ENCODE results near the gene SLC38A10.
A peak's percentile ranks its signal among the peaks of the same experiment; 100 is the strongest.
"Not testable (repeated sequence)": the region's sequence is repeated elsewhere in the genome, so short reads cannot be mapped to it uniquely, and the experiment has no call there.

The SLC38A10 gene

DNA sequence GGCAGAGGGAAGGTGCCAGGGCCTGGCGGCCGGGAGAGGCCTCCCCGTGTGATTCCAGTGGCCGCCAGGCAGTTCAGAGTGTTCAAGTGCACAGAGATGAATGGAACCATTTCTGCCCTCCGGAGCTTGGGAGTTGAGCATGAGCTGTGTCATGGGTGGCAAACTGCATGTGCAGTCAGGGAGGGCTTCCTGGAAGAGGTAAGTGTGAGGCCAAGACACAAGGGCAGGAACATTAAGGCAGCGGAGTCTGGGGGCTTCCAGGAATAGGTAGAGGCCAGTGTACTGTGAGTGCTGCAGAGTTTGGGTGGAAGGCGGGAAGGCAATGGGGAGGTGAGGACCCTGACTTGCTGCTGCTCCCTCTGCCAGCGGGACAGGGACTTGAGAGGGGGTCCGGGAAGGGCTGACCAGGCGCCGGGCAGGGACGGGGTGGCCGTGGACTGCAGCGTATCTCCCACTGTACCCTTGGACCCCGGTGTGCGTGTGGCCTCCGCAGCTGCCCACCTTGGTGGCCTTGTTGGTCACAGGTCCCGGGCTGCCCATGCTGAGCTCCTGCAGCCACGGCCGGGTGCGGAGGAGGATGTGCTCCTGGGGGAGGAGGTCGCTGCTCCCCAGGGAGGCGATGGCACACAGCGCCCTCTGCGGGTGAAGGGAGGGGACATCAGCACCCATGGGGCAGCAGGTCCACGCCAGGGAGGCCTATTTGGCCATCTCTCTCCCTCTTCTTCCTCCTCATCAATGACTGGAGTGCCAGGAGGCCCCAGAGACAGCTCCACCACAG is 64.9 kb downstream of the SLC38A10 start:
- DNase-seq (ENCODE audit: low read depth in 3 of 3): no peak

DNA sequence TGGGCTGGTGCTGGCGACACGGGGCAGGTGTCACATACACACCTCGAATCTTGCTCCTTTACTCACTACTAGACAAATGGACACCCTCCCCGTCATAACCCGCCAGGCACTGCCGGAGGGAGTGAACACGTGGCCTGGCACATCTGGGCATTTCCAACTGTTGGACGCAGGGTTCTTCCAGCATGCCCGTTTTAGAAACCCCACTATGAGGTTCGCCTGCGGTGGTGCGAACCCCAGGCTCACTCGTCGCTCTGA is 65.5 kb downstream of the SLC38A10 start:
- no peak for DNase-seq (ENCODE audit: low read depth in 3 of 3)

DNA sequence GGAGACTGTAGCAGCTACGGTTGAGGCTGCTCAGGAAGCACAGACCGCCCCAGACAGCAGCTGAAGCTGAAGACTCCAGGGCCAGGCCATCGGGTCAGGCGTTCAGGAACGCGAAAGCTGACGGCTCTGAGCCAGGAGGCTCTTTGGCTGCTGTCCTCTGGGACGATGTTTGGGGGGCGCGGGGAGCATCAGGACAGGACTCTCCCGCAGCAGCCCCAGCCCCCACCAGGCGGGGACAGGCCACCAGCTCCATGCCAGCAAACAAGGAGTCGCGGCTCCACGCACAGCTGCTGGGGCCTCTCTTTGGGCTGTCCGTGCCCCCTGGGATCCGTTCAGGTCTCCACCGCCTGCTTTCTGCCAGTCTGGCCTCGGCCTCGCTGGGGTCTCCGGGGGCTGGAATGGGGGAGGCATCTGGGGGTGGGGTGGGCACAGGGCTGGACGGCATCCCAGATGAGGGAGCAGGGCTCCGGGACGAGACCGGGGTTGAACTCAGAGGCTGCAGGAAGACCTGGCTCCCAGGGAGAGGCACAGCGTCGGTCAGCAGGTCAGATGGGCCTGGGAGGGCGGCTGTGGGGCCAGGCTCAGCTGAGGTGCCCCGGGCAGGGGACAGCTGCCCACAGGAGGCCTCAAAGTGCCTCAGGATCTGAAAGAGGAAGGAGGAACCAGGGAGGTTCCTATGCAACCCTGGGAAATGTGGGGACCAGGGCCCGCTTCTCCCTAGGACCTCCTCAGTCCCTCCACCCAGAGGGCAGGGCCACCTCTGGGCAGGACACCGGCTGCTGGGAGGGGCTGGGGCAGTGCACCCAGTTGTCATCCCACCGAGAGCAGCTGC is 66.1 kb downstream of the SLC38A10 start:
- DNase-seq (ENCODE audit: low read depth in 3 of 3): no peak

DNA sequence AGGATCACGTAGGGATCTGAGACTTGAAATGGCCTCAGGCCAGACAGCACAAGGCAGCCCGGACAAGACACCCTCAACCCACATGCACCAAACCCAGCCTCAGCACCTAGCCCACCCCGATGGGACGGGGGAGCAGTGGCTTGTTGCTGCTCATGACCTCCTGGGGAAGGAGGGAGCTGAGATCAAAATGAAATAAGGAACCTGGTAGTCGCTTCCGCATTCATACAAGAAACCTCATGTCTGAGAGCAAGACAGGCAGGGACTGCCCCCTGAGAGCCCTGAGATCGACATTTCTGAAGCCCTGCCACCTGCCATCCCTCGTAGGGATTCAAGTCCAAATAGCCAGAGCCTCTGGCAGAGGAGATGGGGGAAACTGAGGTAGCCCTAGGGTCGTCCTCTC is 66.7 kb downstream of the SLC38A10 start:
- DNase-seq (ENCODE audit: low read depth in 3 of 3): no peak

DNA sequence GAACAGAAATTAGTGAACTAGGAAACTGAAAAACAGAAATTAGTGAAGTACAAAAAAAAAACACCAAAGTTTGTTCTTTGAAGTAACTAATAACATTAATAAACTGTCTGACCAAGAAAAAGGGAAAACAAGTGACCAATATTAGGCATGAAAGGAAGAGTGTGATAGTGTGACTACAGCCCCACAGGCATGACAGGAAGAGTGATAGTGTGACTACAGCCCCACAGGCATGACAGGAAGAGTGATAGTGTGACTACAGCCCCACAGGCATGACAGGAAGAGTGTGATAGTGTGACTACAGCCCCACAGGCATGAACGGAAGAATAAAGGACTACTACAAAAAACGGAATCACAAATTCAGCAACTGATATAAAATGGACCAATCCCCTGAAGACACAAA is 67.5 kb downstream of the SLC38A10 start:
- not testable (repeated sequence) for DNase-seq (ENCODE audit: low read depth in 3 of 3)

DNA sequence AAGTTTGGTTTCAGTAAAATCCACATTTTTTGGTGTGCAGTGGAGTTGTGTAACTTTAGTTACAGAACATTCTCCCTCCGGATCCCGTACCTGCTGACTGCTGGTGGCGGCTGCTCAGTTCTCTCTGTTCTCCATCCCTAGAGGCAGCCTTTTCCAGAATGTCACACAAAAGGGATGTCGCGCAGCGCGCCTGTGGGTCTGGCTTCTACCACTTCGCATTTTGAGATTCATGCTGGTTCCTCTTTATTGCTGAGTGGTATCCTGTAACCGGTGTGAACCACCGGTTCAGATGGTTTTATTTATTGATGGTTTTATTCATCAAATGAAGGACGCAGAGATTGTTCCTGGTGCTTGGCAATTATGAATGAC is 71.4 kb downstream of the SLC38A10 start:
- no peak for DNase-seq (ENCODE audit: low read depth in 3 of 3)

DNA sequence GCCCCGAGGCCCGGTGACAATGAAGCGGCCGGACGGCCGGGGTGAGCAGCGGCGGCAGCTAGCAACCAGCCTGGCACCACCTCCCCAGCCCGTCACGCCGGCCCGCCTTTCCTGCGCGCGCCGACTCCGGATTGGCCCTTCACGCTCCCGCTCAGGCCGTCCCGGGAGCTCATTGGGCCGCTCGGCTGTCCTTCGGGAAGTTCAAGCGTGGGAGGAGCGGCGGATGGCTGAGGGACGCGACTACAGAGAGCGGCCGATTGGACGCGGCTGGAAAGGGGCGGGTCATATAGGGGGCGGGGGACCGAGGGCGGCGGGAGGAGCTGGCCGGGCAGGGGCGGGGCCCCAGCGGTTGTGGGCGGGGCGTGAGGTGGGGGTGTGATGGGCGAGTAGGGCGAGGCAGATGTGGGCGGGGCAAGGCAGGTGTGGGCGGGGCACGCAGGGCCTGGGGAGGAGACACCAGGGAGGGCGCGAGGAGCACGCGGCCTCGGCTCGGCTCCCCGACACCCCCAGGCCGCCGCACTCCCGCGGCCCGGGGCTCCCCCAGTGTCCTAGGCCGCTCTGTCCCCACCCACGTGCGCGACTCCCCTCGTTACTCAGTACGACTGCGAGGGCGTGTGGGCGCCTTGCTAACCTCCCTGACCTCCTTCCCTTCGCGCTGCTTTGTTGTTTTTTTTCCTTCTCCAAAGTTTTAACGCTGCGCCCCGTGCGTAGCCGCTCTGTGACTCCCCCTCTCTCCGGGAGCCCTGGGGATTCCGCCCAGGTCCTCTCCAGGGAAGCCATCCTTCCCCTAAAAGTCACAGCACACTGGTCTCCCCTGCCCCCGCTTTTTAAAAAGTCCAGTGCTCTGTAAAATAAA is 72.0 kb downstream of the SLC38A10 start, which contains the start of gene CEP131:
Gene CEP131 (minus strand): TSS at position 60 of the 856 bp plus-strand sequence. CDS start 2,909 bp downstream, outside the sequence.
- peak; percentile 99 to 100 (median 100) for DNase-seq (ENCODE audit: low read depth in 3 of 3)

DNA sequence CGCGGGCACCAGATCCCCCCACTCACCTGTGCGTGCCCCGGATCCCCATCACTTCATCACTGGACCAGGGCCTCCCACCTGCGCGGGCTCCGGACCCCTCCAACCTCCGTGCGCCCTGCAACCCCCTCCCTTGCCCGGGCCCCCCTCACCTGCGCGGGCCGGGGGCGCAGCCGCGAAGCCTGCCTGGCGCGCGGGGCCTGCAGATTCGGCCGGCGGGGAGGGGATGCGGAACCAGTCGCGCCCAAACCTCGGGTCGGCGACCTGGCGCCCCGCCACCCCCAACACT is 72.5 kb downstream of the SLC38A10 start:
- DNase-seq (ENCODE audit: low read depth in 3 of 3): no peak

DNA sequence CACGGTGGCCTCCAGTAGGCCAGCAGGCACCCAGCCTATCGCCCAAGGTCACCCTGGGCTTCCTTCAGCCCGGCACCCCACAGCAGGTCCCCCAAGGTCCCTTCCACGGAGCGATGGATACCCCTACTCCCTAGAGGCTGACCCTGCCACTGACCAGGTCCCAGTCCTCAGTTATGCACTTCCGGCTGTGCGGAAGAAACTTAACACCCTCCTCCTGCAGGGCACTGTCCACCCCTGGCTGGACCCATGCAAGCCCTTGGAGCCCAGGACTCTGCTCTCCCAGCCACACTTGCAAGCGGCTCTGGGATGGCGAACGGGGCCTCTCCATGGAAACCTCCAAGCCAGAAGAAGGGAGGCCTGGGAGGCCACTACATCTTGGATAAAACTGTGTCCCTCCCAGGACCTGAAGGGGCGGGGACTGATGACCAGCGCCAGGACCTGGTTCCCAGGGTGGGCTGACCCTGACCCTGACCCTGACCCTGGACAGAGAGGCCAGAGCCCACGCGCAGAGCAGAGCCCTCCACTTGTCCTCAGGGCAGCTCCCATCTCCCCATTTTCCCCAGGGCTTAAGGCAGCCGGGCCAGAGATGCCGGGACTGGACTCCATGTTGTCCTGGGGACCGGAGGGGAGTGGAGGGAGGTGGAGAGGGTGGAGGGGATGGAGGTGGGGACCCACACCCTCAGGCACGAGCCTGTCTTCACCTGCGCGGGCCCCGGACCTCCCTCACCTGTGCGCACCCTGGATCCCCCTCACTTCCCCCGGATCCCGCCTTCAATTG is 73.1 kb downstream of the SLC38A10 start:
- DNase-seq (ENCODE audit: low read depth in 3 of 3): no peak

DNA sequence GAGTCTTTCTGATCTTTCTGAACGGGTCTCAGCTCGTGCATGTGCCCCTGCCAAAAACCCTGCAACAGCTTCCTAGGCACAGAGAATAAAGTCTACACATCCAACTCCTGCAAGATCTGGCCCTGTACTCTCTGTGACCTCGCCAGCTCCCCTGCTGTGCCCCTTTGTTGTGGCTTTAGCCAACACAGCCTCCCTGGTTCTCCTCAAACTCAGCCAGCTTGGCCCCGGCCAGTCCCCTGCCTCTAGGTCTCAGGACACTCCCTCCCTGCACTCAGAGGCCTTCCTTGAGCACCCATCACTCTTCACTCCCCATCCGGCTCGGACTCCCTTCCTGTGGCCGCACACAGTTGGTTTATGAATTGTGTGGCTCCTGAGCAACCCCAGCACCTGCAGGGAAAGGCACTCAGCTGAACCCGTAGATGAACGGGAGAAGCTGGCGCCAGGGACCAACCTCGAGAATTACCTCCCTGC is 73.7 kb downstream of the SLC38A10 start:
- no peak for DNase-seq (ENCODE audit: low read depth in 3 of 3)

DNA sequence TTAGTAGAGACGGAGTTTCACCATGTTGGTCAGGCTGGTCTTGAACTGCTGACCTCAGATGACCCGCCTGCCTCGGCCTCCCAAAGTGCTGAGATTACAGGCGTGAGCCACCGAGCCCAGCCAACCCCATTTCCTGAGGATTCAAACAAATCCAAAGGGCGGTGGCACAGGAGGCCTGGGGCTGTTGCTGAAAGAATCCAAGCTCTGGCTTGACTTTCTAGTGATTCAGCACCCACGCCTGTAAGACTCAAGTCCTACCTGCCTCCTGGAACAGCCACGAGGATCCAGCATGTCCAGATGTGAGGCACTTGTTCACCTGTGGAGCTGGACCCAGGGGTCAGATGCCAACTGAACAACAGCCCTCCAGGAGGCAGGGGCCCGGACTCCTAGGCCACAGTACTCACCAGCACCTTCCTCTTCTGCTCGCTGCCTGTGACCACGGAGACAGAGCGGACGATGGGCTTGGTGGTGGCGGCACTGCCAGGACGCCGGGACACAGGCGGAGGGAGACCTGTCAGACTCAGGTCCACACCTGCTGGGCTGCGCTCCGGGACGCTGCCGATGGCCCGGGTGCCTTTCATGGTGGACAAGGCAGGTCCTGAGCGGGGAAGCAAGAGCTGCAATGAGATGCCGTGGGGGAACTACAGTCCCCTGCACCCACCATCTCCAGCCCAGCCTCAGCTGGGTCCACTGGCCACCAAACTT is 75.5 kb downstream of the SLC38A10 start:
- no peak for DNase-seq (ENCODE audit: low read depth in 3 of 3)

DNA sequence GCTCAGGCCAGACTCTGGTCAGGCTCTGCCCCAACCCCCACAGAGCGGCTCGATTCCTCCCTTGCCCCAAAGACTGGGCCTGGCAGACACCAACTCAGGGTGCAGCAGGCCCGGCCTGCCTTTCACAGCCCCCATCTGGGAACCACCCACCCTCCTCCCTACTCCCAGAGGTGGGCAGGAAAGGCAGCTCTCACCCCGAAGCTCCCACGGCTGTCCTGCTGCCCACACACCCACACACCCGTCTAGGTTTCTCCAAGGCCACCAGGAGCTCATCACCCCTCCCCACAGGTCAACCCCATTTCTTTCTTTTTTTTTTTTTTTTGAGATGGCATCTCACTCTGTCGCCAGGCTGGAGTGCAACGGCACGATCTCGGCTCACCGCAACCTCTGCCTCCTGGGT is 76.1 kb downstream of the SLC38A10 start:
- no peak for DNase-seq (ENCODE audit: low read depth in 3 of 3)

DNA sequence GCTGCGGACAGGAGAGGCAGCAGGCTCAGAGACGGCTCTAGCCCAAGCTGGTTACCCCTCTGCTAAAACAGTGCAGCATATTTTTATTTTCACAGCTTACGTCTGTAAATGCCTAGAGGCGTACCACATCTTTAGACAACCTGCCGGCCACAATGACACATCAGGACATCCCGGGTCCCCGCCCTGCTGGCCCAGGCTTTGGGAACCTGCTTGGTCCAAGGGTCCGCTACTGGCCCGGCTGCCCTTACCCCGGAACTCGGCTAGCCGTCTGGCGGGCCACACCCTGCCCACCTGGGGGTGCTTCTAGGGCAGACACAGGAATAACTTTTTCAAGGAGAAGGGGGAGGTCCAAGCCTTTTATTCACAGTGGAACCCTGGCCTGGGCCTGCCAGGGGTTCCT is 76.6 kb downstream of the SLC38A10 start:
- no peak for DNase-seq (ENCODE audit: low read depth in 3 of 3)

DNA sequence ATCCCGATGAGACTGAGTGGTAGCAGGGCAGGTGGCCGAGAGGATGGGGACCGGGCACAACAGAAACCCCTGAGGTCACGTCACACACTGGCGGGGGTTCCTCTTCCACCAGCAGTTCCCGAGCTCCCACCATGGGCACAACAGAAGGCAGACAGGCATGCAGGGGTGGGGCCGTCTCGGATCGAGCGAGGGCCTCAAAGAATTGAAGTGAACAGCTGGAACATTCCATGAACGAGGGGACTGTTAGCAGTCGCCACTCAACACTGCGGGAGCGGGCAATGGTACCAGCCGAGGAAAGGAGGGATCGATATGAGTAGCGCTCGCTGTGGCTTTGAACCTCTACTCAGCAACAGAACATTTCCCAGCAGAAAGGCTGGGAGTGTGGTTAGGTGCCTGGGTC is 77.6 kb downstream of the SLC38A10 start:
- DNase-seq (ENCODE audit: low read depth in 3 of 3): no peak

DNA sequence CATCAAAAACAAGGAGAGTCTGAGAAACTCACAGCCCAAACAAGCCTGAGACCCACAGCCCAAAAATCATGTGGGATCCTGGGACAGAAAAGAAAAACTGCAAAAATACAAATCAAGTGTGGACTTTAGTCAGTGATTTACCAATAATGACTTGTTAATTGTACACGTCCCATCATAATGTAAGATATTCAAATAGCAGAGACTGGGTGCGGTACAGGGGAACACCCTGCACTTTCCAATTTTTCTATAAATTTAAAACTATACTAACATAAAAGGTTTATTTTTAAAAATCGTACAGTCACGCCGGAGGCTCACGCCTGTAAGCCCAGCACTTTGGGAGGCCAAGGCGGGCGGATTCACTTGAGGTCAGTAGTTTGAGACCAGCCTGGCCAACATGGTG is 81.1 kb downstream of the SLC38A10 start:
- DNase-seq (ENCODE audit: low read depth in 3 of 3): no peak

DNA sequence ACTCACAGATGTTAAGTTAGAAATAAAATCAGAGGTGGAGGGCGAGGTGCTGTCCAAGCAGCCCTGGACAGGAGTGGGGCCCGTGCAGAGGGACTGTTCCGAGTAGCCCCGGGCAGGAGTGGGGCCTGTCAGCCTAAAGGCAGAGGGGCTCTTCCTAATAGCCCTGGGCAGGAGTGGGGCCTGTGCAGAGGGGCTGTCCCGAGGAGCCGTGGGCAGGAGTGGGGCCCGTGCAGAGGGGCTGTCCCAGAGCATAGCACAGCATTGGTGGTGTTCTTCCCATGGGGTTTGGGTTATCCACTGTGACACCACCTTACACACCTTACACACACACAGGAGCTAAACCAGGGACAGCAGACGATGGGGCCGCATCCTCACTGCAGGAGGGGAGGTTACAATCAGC is 82.7 kb downstream of the SLC38A10 start:
- DNase-seq (ENCODE audit: low read depth in 3 of 3): no peak

DNA sequence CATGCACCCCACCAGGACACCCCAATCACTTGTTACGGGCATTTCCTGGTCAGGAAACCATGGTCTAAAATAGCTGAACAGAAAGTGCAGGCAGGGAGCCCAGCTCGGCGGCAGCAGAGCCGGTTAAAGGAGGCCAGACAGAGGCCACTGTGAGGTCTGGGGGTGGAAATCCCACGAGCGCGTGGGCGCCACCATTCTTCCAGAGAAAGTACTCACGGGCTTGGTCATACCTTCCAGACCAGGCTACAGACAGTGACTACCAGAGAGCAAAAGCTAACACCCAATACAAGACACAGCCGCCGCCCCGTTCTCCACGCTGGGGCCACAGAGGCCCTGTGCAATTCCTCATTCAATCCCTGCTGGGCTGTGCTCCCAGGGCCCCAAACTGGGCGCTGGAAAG is 84.2 kb downstream of the SLC38A10 start:
- no peak for DNase-seq (ENCODE audit: low read depth in 3 of 3)

DNA sequence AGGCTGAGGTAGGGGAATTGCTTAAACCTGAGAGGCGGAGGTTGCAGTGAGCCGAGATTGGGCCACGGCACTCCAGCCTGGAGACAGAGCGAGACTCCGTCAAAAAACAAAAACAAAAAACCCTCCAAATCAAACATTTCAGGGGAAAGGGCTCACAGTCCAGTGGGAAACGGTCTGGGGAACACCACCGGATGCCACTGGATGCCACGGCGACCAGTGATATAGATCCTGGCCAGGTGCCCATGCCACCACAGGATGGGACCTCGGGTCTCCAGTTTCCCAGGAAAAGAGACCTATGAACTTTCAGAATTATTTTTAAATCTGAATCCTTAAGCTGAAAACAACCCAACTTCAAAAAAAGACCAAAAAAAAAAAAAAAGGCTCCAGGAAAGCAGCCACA is 84.6 kb downstream of the SLC38A10 start:
- DNase-seq (ENCODE audit: low read depth in 3 of 3): no peak

DNA sequence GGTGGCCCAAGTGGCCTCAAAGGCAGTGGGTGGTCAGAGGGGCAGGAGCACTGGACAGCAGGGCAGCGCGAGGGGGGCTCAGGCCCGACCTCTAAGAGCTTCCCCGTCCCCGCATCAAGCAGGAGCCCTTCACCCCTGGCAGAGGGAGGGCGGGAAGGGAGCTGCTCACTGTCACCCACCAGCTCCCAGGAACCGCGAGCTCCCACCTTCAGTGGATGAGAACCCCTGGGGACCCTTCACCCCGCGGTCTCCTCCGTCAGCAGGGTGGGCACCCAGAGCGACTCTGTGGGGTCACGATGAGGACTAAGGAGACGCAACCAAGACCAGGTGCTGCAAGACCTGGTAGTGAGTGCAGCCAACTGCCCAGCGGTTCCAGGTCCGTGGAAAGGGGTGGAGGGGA is 86.0 kb downstream of the SLC38A10 start:
- no peak for DNase-seq (ENCODE audit: low read depth in 3 of 3)

DNA sequence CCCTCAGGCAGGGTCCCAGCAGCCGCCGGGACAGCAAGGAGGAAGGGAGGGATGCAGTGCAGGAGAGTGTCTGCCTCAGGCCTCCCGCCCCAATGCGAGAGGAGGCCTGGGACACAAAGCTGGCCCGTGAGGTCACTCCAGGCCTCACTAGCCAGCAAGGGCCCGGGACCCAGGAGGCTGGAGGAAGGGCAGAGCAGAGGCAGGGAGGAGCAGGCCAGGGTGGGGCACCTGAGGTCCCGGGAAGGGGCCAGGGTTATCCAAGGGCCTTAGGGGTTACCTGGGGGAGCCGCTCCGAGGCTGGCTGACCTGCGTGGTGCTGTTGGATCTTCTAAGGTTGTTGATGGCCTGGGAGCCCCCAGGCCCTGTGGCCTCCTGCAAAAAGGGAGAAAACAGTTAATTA is 86.5 kb downstream of the SLC38A10 start:
- DNase-seq (ENCODE audit: low read depth in 3 of 3): no peak

Data from stimulated activated CD4-positive, alpha-beta T cell treated with anti-CD3 and anti-CD28 coated beads, TNF-alpha, amount 100 ng/mL, for 24 hours (primary cell).